Mesenchymal stem cell (in vitro differentiated cells and primary cell): Measurements from ENCODE around the gene C2orf76.
A peak's percentile ranks its signal among the peaks of the same experiment; 100 is the strongest.
"Not testable (repeated sequence)": the region's sequence is repeated elsewhere in the genome, so short reads cannot be mapped to it uniquely, and the experiment has no call there.

Experiments
- DNase-seq: peaks from one replicate; pipeline ENCODE4 v3.0.0-alpha.2; 2013
- H2AFZ ChIP-seq: one replicate; pipeline ENCODE4 v1.6.1; 2013; ENCODE audit warnings: low read depth, mild to moderate bottlenecking, control low read depth, inconsistent platforms, low read length, moderate library complexity
- H2AK5ac ChIP-seq: 2 replicates; pipeline ENCODE4 v1.6.1; 2013; ENCODE audit warnings: low read length, moderate library complexity, mild to moderate bottlenecking, inconsistent platforms; ENCODE audit not compliant: severe bottlenecking
- H2BK120ac ChIP-seq: one replicate; pipeline ENCODE4 v1.6.1; 2013; ENCODE audit warnings: low read depth, mild to moderate bottlenecking, inconsistent platforms, low read length, moderate library complexity
- H2BK12ac ChIP-seq, 2 experiments: one replicate each; pipeline ENCODE4 v1.6.1; 2013; ENCODE audit warnings: inconsistent platforms in 2 of 2, low read length in 2 of 2, mild to moderate bottlenecking in 2 of 2, moderate library complexity in 2 of 2, control low read depth in 1 of 2
- H2BK15ac ChIP-seq: one replicate; pipeline ENCODE4 v1.6.1; 2013; ENCODE audit warnings: mild to moderate bottlenecking, low read depth, inconsistent platforms; ENCODE audit not compliant: poor library complexity, severe bottlenecking
- H2BK5ac ChIP-seq: 2 replicates; pipeline ENCODE4 v1.6.1; 2013; ENCODE audit warnings: low read depth, mild to moderate bottlenecking, low read length, control low read depth, inconsistent platforms; ENCODE audit not compliant: poor library complexity, severe bottlenecking
- H3K14ac ChIP-seq, 2 experiments: one replicate each; pipeline ENCODE4 v1.6.1; 2013; ENCODE audit warnings: inconsistent platforms in 2 of 2, low read length in 2 of 2, control low read depth in 1 of 2, mild to moderate bottlenecking in 1 of 2, moderate library complexity in 1 of 2
- H3K18ac ChIP-seq, 2 experiments: one replicate each; pipeline ENCODE4 v1.6.1; 2013; ENCODE audit warnings: inconsistent platforms in 2 of 2, low read length in 2 of 2, control low read depth in 1 of 2, low read depth in 1 of 2, mild to moderate bottlenecking in 1 of 2
- H3K23ac ChIP-seq, 2 experiments: one replicate each; pipeline ENCODE4 v1.6.1; 2013; ENCODE audit warnings: inconsistent platforms in 2 of 2, low read length in 2 of 2, mild to moderate bottlenecking in 2 of 2, moderate library complexity in 2 of 2, control low read depth in 1 of 2
- H3K27ac ChIP-seq: 2 replicates; pipeline ENCODE4 v1.5.1; 2013; ENCODE audit warnings: mild to moderate bottlenecking, moderate library complexity, low read length, control low read depth, inconsistent platforms; ENCODE audit not compliant: poor library complexity, severe bottlenecking
- H3K27me3 ChIP-seq, 2 experiments: 2 replicates each; pipeline versions ENCODE4 v1.6.1 to v1.7.0; 2013; ENCODE audit warnings: low read length in 2 of 2, mild to moderate bottlenecking in 2 of 2, moderate library complexity in 2 of 2, control low read depth in 1 of 2, inconsistent platforms in 1 of 2; ENCODE audit not compliant: control insufficient read depth in 1 of 2, insufficient read depth in 1 of 2
- H3K36me3 ChIP-seq, 2 experiments: 2 replicates each; pipeline versions ENCODE4 v1.6.1 to v1.7.0; 2013; ENCODE audit warnings: low read length in 2 of 2, control low read depth in 1 of 2, inconsistent platforms in 1 of 2, low read depth in 1 of 2, mild to moderate bottlenecking in 1 of 2; ENCODE audit not compliant: insufficient read depth in 2 of 2, control insufficient read depth in 1 of 2
- H3K4ac ChIP-seq, 2 experiments: one replicate each; pipeline ENCODE4 v1.6.1; 2013; ENCODE audit warnings: inconsistent platforms in 2 of 2, low read length in 2 of 2, mild to moderate bottlenecking in 2 of 2, moderate library complexity in 2 of 2, control low read depth in 1 of 2, low read depth in 1 of 2
- H3K4me1 ChIP-seq: 2 replicates; pipeline ENCODE4 v1.6.1; 2013; ENCODE audit warnings: low read depth, low read length, control low read depth; ENCODE audit not compliant: control insufficient read depth, insufficient read depth
- H3K4me2 ChIP-seq: 2 replicates; pipeline ENCODE4 v1.6.1; 2013; ENCODE audit warnings: low read length, mild to moderate bottlenecking, inconsistent platforms; ENCODE audit not compliant: poor library complexity, severe bottlenecking
- H3K4me3 ChIP-seq, 2 experiments: 2 replicates each; pipeline versions ENCODE4 v1.5.1 to v1.7.0; 2013; ENCODE audit warnings: low read length in 2 of 2, mild to moderate bottlenecking in 2 of 2, control low read depth in 1 of 2, low read depth in 1 of 2; ENCODE audit not compliant: insufficient read depth in 1 of 2
- H3K79me1 ChIP-seq: replicated peaks from 2 replicates; pipeline ENCODE4 v1.6.1; 2013; ENCODE audit warnings: mild to moderate bottlenecking, control low read depth, low read length, inconsistent platforms; ENCODE audit not compliant: poor library complexity, severe bottlenecking
- H3K9ac ChIP-seq: 2 replicates; pipeline ENCODE4 v1.7.0; 2013; ENCODE audit warnings: mild to moderate bottlenecking, low read length, moderate library complexity
- H3K9me3 ChIP-seq: 2 replicates; pipeline ENCODE4 v1.7.0; 2013; ENCODE audit warnings: mild to moderate bottlenecking, low read length; ENCODE audit not compliant: control insufficient read depth
- H4K8ac ChIP-seq: one replicate; pipeline ENCODE4 v1.6.1; 2013; ENCODE audit warnings: inconsistent platforms, mild to moderate bottlenecking, low read length, moderate library complexity
- H4K91ac ChIP-seq: one replicate; pipeline ENCODE4 v1.6.1; 2013; ENCODE audit warnings: mild to moderate bottlenecking, low read length, inconsistent platforms
- WGBS: methylation state at CpG from one replicate; pipeline ENCODE4 v1.1.7; 2013; ENCODE audit warnings: mixed read lengths; 5-methylcytosine and 5-hydroxymethylcytosine counted together

The C2orf76 gene

DNA sequence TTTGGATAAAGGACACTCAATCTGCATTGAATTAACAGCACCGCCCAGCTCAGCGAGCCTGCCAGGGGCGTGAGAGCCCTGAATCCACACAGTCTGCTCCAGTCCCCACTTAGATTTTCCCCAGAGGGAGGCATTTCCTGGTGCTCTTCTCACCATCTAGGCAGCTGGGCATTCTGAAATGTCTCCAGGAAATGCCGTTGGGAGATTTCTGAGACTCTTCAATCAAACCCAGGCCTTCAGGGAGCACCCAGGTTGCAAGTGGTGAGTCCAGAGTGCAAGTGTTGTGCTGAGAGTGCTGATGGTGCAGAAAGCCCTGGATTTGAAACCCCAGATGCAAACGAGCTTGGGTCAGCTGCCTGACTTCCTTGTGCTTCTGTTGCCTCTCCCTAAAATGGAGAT lies 41.6 kb upstream of the C2orf76 start:
- H4K91ac ChIP-seq, result no peak overlapping the region
- no peak overlapping the region for H3K14ac ChIP-seq
- DNase-seq, result no peak
- no peaks in the 10 kb centered on the region for H3K36me3 ChIP-seq
- H2BK120ac ChIP-seq, result no peak overlapping the region
- no peak overlapping the region for H3K23ac ChIP-seq
- no peak overlapping the region for H3K27ac ChIP-seq
- no peaks in the 10 kb centered on the region for H3K9me3 ChIP-seq
- peaks cover 20 to 21% of the 10 kb centered on the region in 2 experiments for H3K27me3 ChIP-seq
- H3K4me1 ChIP-seq, result peaks cover 5% of the 10 kb centered on the region
- no peak overlapping the region for H2BK12ac ChIP-seq
- no peak overlapping the region for H2AFZ ChIP-seq
- no peak overlapping the region for H3K4ac ChIP-seq
- H3K79me1 ChIP-seq, result no peaks in the 10 kb centered on the region
- H3K4me2 ChIP-seq, result no peak overlapping the region
- no peak overlapping the region for H3K4me3 ChIP-seq
- 32% methylated on average over 5 of the region's 5 CpGs for WGBS
- H3K9ac ChIP-seq, result no peak overlapping the region
- H2BK15ac ChIP-seq, result no peak overlapping the region
- no peak overlapping the region for H4K8ac ChIP-seq
- H2AK5ac ChIP-seq, result no peak overlapping the region
- no peak overlapping the region for H3K18ac ChIP-seq
- H2BK5ac ChIP-seq, result no peak overlapping the region

DNA sequence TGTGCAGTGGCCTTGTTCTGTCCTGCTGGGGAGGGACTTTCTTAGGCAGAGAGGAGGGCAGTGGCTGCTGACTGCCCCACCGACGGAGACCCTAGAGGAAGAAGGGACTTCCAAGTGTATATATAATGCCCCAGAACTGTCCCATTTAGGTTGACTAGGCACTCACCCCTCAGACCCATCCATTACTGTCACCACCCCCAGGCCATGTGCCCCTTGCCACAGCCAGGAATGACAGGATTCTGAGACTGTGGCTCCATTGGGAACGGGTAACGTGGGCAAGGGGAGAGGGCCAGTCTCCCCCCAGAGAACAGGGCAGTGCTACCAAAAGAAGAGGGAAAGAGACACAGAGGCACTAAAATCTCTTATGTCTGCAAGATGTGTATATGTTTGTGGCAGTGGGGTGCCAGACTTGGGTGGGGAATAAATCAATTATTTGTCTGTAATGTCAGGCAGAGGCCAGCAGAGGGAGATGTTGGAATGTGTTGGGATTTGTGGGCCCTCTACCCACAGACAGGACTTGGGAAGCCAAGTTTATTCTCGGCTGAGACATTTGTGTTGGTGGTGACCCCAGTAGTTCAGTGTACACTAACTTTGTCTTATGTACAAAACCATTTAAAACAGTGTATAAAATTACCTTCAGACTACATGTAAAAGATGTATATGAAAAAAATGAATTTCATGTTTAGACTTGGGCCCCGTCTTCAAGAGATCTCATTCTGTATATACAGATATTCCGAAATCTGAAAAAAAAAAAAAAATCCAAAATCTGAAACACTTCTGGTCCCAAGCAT lies 41.0 kb upstream of the C2orf76 start:
- no peak overlapping the region for H2BK15ac ChIP-seq
- no peak overlapping the region for H3K27ac ChIP-seq
- H2BK5ac ChIP-seq, result no peak overlapping the region
- no peak overlapping the region for H2BK120ac ChIP-seq
- H3K4me2 ChIP-seq, result no peak overlapping the region
- no peak overlapping the region for H4K8ac ChIP-seq
- H3K27me3 ChIP-seq, result peaks cover 20 to 23% of the 10 kb centered on the region in 2 experiments
- no peak overlapping the region for H3K14ac ChIP-seq
- no peak overlapping the region for H3K23ac ChIP-seq
- no peak overlapping the region for H2BK12ac ChIP-seq
- peak; percentile 67 for DNase-seq
- H3K18ac ChIP-seq, result no peak overlapping the region
- peak overlapping the region; percentile 13 for H2AK5ac ChIP-seq
- H3K9me3 ChIP-seq, result no peaks in the 10 kb centered on the region
- H3K36me3 ChIP-seq, result no peaks in the 10 kb centered on the region
- no peak overlapping the region for H2AFZ ChIP-seq
- 85% methylated on average over 6 of the region's 7 CpGs for WGBS
- H3K9ac ChIP-seq, result no peak overlapping the region
- no peak overlapping the region for H3K4ac ChIP-seq
- no peak overlapping the region for H4K91ac ChIP-seq
- H3K4me3 ChIP-seq, result no peak overlapping the region
- no peaks in the 10 kb centered on the region for H3K79me1 ChIP-seq
- peaks cover 5% of the 10 kb centered on the region for H3K4me1 ChIP-seq

DNA sequence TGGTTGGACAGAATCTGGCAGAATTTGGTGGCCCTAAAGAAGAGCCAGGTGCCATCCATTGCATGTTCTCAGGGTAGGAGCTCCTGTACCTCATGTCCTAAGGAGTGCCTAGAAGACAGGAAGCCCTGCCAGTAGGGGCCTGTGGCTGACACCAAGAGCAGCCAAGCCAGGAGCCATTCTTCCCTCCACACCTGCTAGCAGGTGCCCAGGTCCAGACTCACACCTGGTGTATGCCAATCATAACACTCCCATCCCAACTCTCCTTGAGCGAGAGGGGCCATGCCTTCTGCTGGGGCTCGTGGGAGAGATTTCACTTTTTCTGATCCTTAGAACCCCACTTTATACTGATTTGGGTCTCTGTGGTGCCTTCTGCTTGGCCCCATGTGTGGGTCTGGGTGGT lies 38.5 kb upstream of the C2orf76 start:
- H3K9ac ChIP-seq, result no peak overlapping the region
- H3K14ac ChIP-seq, result no peak overlapping the region
- H3K18ac ChIP-seq, result no peak overlapping the region
- WGBS, result no CpG with 5 or more reads among the region's 2 CpGs
- no peak overlapping the region for H2BK120ac ChIP-seq
- H2BK12ac ChIP-seq, result no peak overlapping the region
- H3K23ac ChIP-seq, result no peak overlapping the region
- H2AK5ac ChIP-seq, result no peak overlapping the region
- no peak overlapping the region for H3K27ac ChIP-seq
- no peak overlapping the region for H3K4ac ChIP-seq
- H3K4me2 ChIP-seq, result no peak overlapping the region
- no peaks in the 10 kb centered on the region for H3K79me1 ChIP-seq
- H3K36me3 ChIP-seq, result no peaks in the 10 kb centered on the region
- H2BK5ac ChIP-seq, result peak overlapping the region; percentile 54
- no peaks in the 10 kb centered on the region for H3K9me3 ChIP-seq
- H3K4me3 ChIP-seq, result no peak overlapping the region
- H3K4me1 ChIP-seq, result peaks cover 5% of the 10 kb centered on the region
- DNase-seq, result no peak
- no peak overlapping the region for H4K91ac ChIP-seq
- no peak overlapping the region for H2AFZ ChIP-seq
- H2BK15ac ChIP-seq, result no peak overlapping the region
- no peak overlapping the region for H4K8ac ChIP-seq
- peaks cover 20 to 23% of the 10 kb centered on the region in 2 experiments for H3K27me3 ChIP-seq

GRCh38 chr2:119403618-119404017 lies 37.0 kb upstream of the C2orf76 start:
- WGBS, result 80% methylated on average over 12 of the region's 12 CpGs
- H3K4me2 ChIP-seq, H3K14ac ChIP-seq, H2AFZ ChIP-seq, H2BK120ac ChIP-seq, H2AK5ac ChIP-seq, H4K91ac ChIP-seq, H3K23ac ChIP-seq, H2BK5ac ChIP-seq, H3K9me3 ChIP-seq, H2BK12ac ChIP-seq, H3K9ac ChIP-seq, H3K18ac ChIP-seq, H3K4me3 ChIP-seq, DNase-seq, H3K36me3 ChIP-seq, H3K27ac ChIP-seq, H3K4me1 ChIP-seq, H3K79me1 ChIP-seq, H4K8ac ChIP-seq, H3K4ac ChIP-seq, H2BK15ac ChIP-seq: not testable (repeated sequence)
- peaks cover 28 to 31% of the 10 kb centered on the region in 2 experiments for H3K27me3 ChIP-seq
